Measurements from ENCODE around the gene CARNS1.

CARNS1 gene

GRCh38 chr11:67415501-67416304 is at the start of gene CARNS1:
TSS of gene CARNS1 (plus strand) at chr11:67415678. CDS start at chr11:67416200, 522 bp downstream.
- TF ChIP-seq CTCF (IDR thresholded peaks at IDR 0.05; ENCODE audit: low read depth, low read length, missing control alignments) = no peak
- DNase-seq (ENCODE audit: extremely low read depth, low read depth) = no peak
- H3K4me3 ChIP-seq (replicated peaks; ENCODE audit: low read depth, low read length) = no peak within 1 kb of the TSS

- no peak overlapping the region for H3K4me3 ChIP-seq (replicated peaks; ENCODE audit: low read depth, low read length)
- DNase-seq (ENCODE audit: extremely low read depth, low read depth) = no peak
- TF ChIP-seq CTCF (IDR thresholded peaks at IDR 0.05; ENCODE audit: low read depth, low read length, missing control alignments) = no peak
Measured at GRCh38 chr11:67365736-67366444, 49.6 kb upstream of the CARNS1 start.

- DNase-seq (ENCODE audit: extremely low read depth, low read depth) = no peak
- TF ChIP-seq CTCF (IDR thresholded peaks at IDR 0.05; ENCODE audit: low read depth, low read length, missing control alignments) = no peak
- no peak overlapping the region for H3K4me3 ChIP-seq (replicated peaks; ENCODE audit: low read depth, low read length)
Measured at GRCh38 chr11:67366546-67366945, 48.9 kb upstream of the CARNS1 start.

GRCh38 chr11:67366961-67367760 is 48.3 kb upstream of the CARNS1 start:
- H3K4me3 ChIP-seq (replicated peaks; ENCODE audit: low read depth, low read length) = no peak overlapping the region
- DNase-seq (ENCODE audit: extremely low read depth, low read depth) = no peak
- TF ChIP-seq CTCF (IDR thresholded peaks at IDR 0.05; ENCODE audit: low read depth, low read length, missing control alignments) = no peak

GRCh38 chr11:67367761-67368227 is 47.7 kb upstream of the CARNS1 start:
- DNase-seq (ENCODE audit: extremely low read depth, low read depth) = no peak
- TF ChIP-seq CTCF (IDR thresholded peaks at IDR 0.05; ENCODE audit: low read depth, low read length, missing control alignments) = no peak
- no peak overlapping the region for H3K4me3 ChIP-seq (replicated peaks; ENCODE audit: low read depth, low read length)

- no peak for TF ChIP-seq CTCF (IDR thresholded peaks at IDR 0.05; ENCODE audit: low read depth, low read length, missing control alignments)
- H3K4me3 ChIP-seq (replicated peaks; ENCODE audit: low read depth, low read length) = no peak overlapping the region
- no peak for DNase-seq (ENCODE audit: extremely low read depth, low read depth)
Measured at GRCh38 chr11:67368621-67369020, 46.9 kb upstream of the CARNS1 start.

Measured in HFF-Myc (cell line).